ENCODE data around the gene FSTL4. TPM values are rescaled to one million over a fixed set of nuclear protein-coding genes. Genes with fewer than 3 reads are reported as not detected.

Gene FSTL4
- polyA plus RNA-seq, 1 of the 3 experiments (the other 2 are of a cell fraction): not detected

DNA sequence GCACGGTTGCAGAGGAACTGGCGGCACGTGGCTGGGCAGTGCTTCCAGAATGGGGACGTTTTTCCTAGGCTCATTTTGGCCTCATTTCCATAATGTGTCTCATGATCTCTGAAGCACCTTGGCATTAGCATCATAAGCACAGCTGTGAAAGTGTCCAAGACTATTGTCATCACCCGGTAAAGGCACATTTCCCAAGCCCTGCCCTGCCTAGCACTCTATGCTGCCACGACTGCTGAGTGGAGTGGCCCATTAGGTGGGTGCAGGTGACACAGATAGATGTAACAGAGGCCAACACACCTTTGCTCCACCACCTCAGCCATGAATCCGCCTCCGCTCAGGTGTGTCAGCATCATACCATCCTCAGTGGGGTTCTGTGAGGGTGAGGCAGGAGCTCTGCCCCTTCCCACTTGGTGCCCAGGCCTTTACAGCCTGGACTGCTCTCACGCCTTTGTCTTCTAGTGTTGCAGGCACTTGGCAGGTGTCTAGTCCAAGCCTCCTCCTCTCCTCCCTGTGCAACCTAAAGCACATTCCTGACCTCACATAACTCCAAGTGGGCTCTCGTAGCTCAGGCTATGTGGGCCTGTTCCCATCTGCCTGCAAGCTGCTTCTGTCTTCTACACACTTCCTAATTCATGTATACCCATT, 213.0 kb downstream of the FSTL4 start:
- TF ChIP-seq, protein P1, sequence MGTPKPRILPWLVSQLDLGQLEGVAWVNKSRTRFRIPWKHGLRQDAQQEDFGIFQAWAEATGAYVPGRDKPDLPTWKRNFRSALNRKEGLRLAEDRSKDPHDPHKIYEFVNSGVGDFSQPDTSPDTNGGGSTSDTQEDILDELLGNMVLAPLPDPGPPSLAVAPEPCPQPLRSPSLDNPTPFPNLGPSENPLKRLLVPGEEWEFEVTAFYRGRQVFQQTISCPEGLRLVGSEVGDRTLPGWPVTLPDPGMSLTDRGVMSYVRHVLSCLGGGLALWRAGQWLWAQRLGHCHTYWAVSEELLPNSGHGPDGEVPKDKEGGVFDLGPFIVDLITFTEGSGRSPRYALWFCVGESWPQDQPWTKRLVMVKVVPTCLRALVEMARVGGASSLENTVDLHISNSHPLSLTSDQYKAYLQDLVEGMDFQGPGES (IDR thresholded peaks at IDR 0.05; ENCODE audit: low read depth, low read length): no peak
- TF ChIP-seq, protein P2, sequence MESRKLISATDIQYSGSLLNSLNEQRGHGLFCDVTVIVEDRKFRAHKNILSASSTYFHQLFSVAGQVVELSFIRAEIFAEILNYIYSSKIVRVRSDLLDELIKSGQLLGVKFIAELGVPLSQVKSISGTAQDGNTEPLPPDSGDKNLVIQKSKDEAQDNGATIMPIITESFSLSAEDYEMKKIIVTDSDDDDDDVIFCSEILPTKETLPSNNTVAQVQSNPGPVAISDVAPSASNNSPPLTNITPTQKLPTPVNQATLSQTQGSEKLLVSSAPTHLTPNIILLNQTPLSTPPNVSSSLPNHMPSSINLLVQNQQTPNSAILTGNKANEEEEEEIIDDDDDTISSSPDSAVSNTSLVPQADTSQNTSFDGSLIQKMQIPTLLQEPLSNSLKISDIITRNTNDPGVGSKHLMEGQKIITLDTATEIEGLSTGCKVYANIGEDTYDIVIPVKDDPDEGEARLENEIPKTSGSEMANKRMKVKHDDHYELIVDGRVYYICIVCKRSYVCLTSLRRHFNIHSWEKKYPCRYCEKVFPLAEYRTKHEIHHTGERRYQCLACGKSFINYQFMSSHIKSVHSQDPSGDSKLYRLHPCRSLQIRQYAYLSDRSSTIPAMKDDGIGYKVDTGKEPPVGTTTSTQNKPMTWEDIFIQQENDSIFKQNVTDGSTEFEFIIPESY (IDR thresholded peaks at IDR 0.05; ENCODE audit: borderline replicate concordance, low read depth): no peak
- TF ChIP-seq TCF12 (IDR thresholded peaks at IDR 0.05): no peak
- no peak for TF ChIP-seq FOSL2 (IDR thresholded peaks at IDR 0.05; ENCODE audit: borderline replicate concordance, low read depth)
- TF ChIP-seq RAD21 (IDR thresholded peaks at IDR 0.05; ENCODE audit: low read length): no peak
- no peak for TF ChIP-seq JUND (IDR thresholded peaks at IDR 0.05)
- no peak for TF ChIP-seq TEAD4 (IDR thresholded peaks at IDR 0.05; ENCODE audit: borderline replicate concordance, insufficient read depth)
- TF ChIP-seq FOXM1 (IDR thresholded peaks at IDR 0.05; ENCODE audit: low read depth): no peak
- TF ChIP-seq ELF1 (IDR thresholded peaks at IDR 0.05): no peak
- TF ChIP-seq, protein P3, sequence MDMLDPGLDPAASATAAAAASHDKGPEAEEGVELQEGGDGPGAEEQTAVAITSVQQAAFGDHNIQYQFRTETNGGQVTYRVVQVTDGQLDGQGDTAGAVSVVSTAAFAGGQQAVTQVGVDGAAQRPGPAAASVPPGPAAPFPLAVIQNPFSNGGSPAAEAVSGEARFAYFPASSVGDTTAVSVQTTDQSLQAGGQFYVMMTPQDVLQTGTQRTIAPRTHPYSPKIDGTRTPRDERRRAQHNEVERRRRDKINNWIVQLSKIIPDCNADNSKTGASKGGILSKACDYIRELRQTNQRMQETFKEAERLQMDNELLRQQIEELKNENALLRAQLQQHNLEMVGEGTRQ (IDR thresholded peaks at IDR 0.05; ENCODE audit: borderline replicate concordance, low read depth, low read length): no peak
- TF ChIP-seq RXRA (IDR thresholded peaks at IDR 0.05; ENCODE audit: borderline replicate concordance, low read depth): no peak
- TF ChIP-seq NFIC (IDR thresholded peaks at IDR 0.05; ENCODE audit: borderline replicate concordance): no peak
- no peak for TF ChIP-seq TAF1 (IDR thresholded peaks at IDR 0.05; ENCODE audit: borderline replicate concordance, low read depth, low read length)
- no peak for TF ChIP-seq YY1 (IDR thresholded peaks at IDR 0.05; ENCODE audit: low read depth)
- TF ChIP-seq SIN3A (IDR thresholded peaks at IDR 0.05; ENCODE audit: borderline replicate concordance, low read depth, low read length): no peak
- TF ChIP-seq GATA2 (CRISPR knock-in tag; IDR thresholded peaks at IDR 0.05): no peak
- TF ChIP-seq SMC3 (IDR thresholded peaks at IDR 0.05; ENCODE audit: low read depth, low read length): no peak
- no peak for TF ChIP-seq EP300 (IDR thresholded peaks at IDR 0.05; ENCODE audit: borderline replicate concordance in 1 of 2, low read depth in 1 of 2, low read length in 1 of 2)
- TF ChIP-seq, protein P4, sequence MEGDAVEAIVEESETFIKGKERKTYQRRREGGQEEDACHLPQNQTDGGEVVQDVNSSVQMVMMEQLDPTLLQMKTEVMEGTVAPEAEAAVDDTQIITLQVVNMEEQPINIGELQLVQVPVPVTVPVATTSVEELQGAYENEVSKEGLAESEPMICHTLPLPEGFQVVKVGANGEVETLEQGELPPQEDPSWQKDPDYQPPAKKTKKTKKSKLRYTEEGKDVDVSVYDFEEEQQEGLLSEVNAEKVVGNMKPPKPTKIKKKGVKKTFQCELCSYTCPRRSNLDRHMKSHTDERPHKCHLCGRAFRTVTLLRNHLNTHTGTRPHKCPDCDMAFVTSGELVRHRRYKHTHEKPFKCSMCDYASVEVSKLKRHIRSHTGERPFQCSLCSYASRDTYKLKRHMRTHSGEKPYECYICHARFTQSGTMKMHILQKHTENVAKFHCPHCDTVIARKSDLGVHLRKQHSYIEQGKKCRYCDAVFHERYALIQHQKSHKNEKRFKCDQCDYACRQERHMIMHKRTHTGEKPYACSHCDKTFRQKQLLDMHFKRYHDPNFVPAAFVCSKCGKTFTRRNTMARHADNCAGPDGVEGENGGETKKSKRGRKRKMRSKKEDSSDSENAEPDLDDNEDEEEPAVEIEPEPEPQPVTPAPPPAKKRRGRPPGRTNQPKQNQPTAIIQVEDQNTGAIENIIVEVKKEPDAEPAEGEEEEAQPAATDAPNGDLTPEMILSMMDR (IDR thresholded peaks at IDR 0.05): no peak
- no peak for TF ChIP-seq FOXJ3 (CRISPR knock-in tag; IDR thresholded peaks at IDR 0.05)
- Histone ChIP-seq H3K79me2 (ENCODE audit: insufficient read depth) (no peaks in the 10 kb centered on the region), H3K9me3 (no peaks in the 10 kb centered on the region), H3K9me2 (no peaks in the 10 kb centered on the region), H3F3A (replicated peaks; ENCODE audit: insufficient read depth) (no peaks in the 10 kb centered on the region), H3K36me3 (replicated peaks in 1 of 2; ENCODE audit: control insufficient read depth in 1 of 2, insufficient read depth in 2 of 2, low read length in 1 of 2) (no peaks in the 10 kb centered on the region), H3K4me3 (ENCODE audit: low read depth in 2 of 2, low read length in 1 of 2) (no peak overlapping the region), H2AFZ (ENCODE audit: low read depth) (no peak overlapping the region), H4K20me1 (ENCODE audit: insufficient read depth) (no peaks in the 10 kb centered on the region), H3K27me3 (ENCODE audit: insufficient read depth) (no peaks in the 10 kb centered on the region), H3K27ac (ENCODE audit: low read depth in 2 of 2, low read length in 1 of 2) (no peak overlapping the region), H3K4me1 (ENCODE audit: control insufficient read depth in 1 of 2, insufficient read depth in 2 of 2, low read depth in 1 of 2, low read length in 1 of 2) (peaks cover 0 to 4% of the 10 kb centered on the region in 2 experiments; a peak in 1 of 4 replicates), H3K9ac (no peak overlapping the region), H3K4me2 (no peak overlapping the region)
- ChIA-PET POLR2A (no interaction called here), CTCF (interaction anchor here (3.6 kb wide), 1 partner anchor 25 kb away, joined by 15 read pairs; no protein-coding TSS in a partner anchor)
- DNase-seq: no peak
- 41% methylated on average over 9 of the region's 10 CpGs for WGBS (ENCODE audit: low lambda C conversion rate)

All from SK-N-SH (cell line).